PC-3 (cell line): ENCODE measurements around the gene NUAK1. TPM values are rescaled to one million over a fixed set of nuclear protein-coding genes. Genes with fewer than 3 reads are reported as not detected.
A peak's percentile ranks its signal among the peaks of the same experiment; 100 is the strongest.

Experiments used
- ATAC-seq: fragments of 200-7000 bp; cut with Tn5 transposase; 2 replicates; pipeline ENCODE4 v1.9.1; 2020; ENCODE audit warnings: mild to moderate bottlenecking, moderate library complexity
- BruUV-seq: library from RNA; stranded (reverse); fragments of 400-500 nt; replicated peaks from 2 replicates; lab custom pipeline; 2021; lab: Mats Ljungman, UMichigan
- CTCF ChIA-PET: fragments of 300-600 bp; sonication (Branson Sonifier 250); formaldehyde crosslinking; loops from one replicate; lab custom pipeline; 2022; ENCODE audit warnings: antibody characterized with exemption; lab: Charles Lee
- POLR2A ChIA-PET: fragments of 300-600 bp; sonication (Branson Sonifier 250); formaldehyde crosslinking; loops from one replicate; lab custom pipeline; 2022; ENCODE audit warnings: antibody characterized with exemption; ENCODE audit not compliant: unreplicated experiment; lab: Charles Lee
- DNase-seq: peaks from one replicate; pipeline ENCODE4 v3.0.0-alpha.2; 2015
- H2AFZ ChIP-seq: fragments of 300-600 bp; sonication (generic); 2 replicates; pipeline ENCODE4 v1.6.0; 2016; ENCODE audit warnings: antibody characterized with exemption, low read length
- H3F3A ChIP-seq: fragments of 300-600 bp; sonication (generic); one replicate; pipeline ENCODE4 v1.6.0; 2017; ENCODE audit warnings: antibody characterized with exemption, low read length, control low read depth, mild to moderate bottlenecking; ENCODE audit not compliant: unreplicated experiment
- H3K27ac ChIP-seq: fragments of 300-600 bp; sonication (generic); 2 replicates; pipeline ENCODE4 v1.5.1; 2016; ENCODE audit warnings: mild to moderate bottlenecking, low read length
- H3K27me3 ChIP-seq: fragments of 300-600 bp; sonication (generic); 2 replicates; pipeline ENCODE4 v1.6.1; 2016; ENCODE audit warnings: low read length, mixed read lengths
- H3K36me3 ChIP-seq: fragments of 300-600 bp; sonication (generic); 2 replicates; pipeline ENCODE4 v1.6.1; 2016; ENCODE audit warnings: low read depth, mixed run types, low read length, mixed read lengths
- H3K4me1 ChIP-seq: fragments of 300-600 bp; sonication (generic); 2 replicates; pipeline ENCODE4 v1.5.1; 2016; ENCODE audit warnings: low read length; ENCODE audit not compliant: insufficient read depth
- H3K4me2 ChIP-seq: fragments of 300-600 bp; sonication (generic); 2 replicates; pipeline ENCODE4 v1.6.0; 2016; ENCODE audit warnings: low read length
- H3K4me3 ChIP-seq: fragments of 300-600 bp; sonication (generic); 2 replicates; pipeline ENCODE4 v1.5.1; 2016; ENCODE audit warnings: mild to moderate bottlenecking, low read length, mixed read lengths
- H3K79me2 ChIP-seq: fragments of 300-600 bp; sonication (generic); 2 replicates; pipeline ENCODE4 v1.6.1; 2017; ENCODE audit warnings: low read length, mixed read lengths
- H3K9ac ChIP-seq: fragments of 300-600 bp; sonication (generic); 2 replicates; pipeline ENCODE4 v1.6.0; 2016; ENCODE audit warnings: mild to moderate bottlenecking, low read length
- H3K9me2 ChIP-seq: fragments of 300-600 bp; sonication (generic); replicated peaks from 2 replicates; pipeline ENCODE4 v1.6.1; 2016; ENCODE audit warnings: mixed run types, low read length, mixed read lengths
- H3K9me3 ChIP-seq: fragments of 300-600 bp; sonication (generic); 2 replicates; pipeline ENCODE4 v1.6.1; 2016; ENCODE audit warnings: low read length, mixed read lengths
- H4K20me1 ChIP-seq: fragments of 300-600 bp; sonication (generic); 2 replicates; pipeline ENCODE4 v1.6.1; 2016; ENCODE audit warnings: low read length, mixed read lengths
- EZH2 ChIP-seq: fragments of 300-600 bp; sonication (generic); IDR thresholded peaks from one replicate; pipeline ENCODE4 v1.6.1; 2017; ENCODE audit warnings: antibody characterized with exemption, mild to moderate bottlenecking, low read length; ENCODE audit not compliant: unreplicated experiment
- EZH2phosphoT487 ChIP-seq: fragments of 300-600 bp; sonication (generic); IDR thresholded peaks from 2 replicates; pipeline ENCODE4 v1.6.1; 2018; ENCODE audit warnings: mild to moderate bottlenecking, antibody characterized with exemption, low read length, borderline replicate concordance
- intact Hi-C: fragments of 100-400 bp; cut with micrococcal nuclease; formaldehyde crosslinking; loops from 2 replicates; pipeline ENCODE4 v1.9.0; 2023
- total RNA-seq: library from RNA; depleted of rRNA; stranded (reverse); fragments of >200 nt; gene quantifications from 2 replicates; pipeline ENCODE4 v1.2.3, GENCODE V29; 2014
- TF ChIP-seq, protein P1 (sequence below): fragments of 300-600 bp; sonication (generic); conservative IDR thresholded peaks from 2 replicates; pipeline ENCODE4 v1.5.1; 2017; ENCODE audit warnings: antibody characterized with exemption, low read depth, mild to moderate bottlenecking, low read length

NUAK1 gene
- total RNA-seq, 1 experiment from 2014 or later = 9.8 TPM

DNA sequence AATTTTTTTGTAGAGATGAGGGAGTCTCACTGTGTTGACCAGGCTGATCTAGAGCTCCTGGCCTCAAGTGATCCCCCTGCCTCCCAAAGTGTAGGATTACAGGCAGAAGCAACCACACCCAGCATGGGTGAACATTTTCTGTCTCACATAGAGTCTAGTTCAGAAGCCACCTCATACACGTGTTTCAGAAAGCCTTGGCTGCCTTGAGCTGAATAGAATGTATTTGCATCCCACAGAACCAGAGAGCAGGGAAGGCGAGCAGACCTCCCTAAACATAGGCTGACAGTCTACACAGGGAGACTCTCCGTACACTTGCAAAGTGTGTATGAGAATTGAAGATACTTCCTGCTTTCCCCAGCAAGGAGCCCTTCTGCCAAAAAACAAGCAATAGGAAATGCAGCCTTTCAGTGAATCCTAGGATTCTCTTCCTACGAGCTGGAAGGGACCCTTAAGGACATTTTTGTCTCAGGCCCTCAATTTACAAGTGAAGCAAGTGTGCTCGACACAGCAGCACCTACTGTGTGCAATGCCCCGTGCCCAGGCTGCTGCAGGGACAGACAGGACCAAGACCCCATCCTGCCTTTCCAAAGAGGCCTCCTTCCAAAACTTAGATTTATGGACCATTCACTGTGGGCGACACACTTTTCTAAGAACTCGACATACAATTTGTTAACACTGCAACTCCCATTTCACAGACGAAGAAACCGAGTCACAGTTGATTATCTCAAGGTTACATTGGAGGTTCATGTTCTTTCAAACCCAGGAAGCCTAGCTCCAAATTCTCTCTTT is 11.2 kb downstream of the NUAK1 start:
- Histone ChIP-seq H4K20me1 (no peaks in the 10 kb centered on the region), H3K9ac (peak overlapping the region; percentile 1; the same call in 1 of the 2 replicates), H3K4me1 (peaks cover 43% of the 10 kb centered on the region), H3K36me3 (no peaks in the 10 kb centered on the region), H3F3A (peaks cover 9% of the 10 kb centered on the region), H3K9me3 (no peaks in the 10 kb centered on the region), H3K79me2 (peaks cover 62% of the 10 kb centered on the region), H3K27me3 (no peaks in the 10 kb centered on the region), H3K27ac (peak overlapping the region; percentile 80), H3K4me3 (no peak overlapping the region), H2AFZ (no peak overlapping the region), H3K4me2 (peak overlapping the region; percentile 54), H3K9me2 (no peaks in the 10 kb centered on the region)
- POLR2A ChIA-PET = no interaction called here
- ATAC-seq (peak; percentile 10; the same call in 1 of the 2 replicates), DNase-seq (peak; percentile 33)
- BruUV-seq = no TSS peak
- intact Hi-C loops = loop anchor here (2.0 kb wide), 1 partner anchor 97 kb away; no protein-coding TSS in a partner anchor
- CTCF ChIA-PET = interaction anchor here (0.6 kb wide), 1 partner anchor 735 kb away, joined by 4 read pairs; no protein-coding TSS in a partner anchor
- no peak for TF ChIP-seq EZH2phosphoT487
- TF ChIP-seq EZH2 = no peak
- TF ChIP-seq, protein P1, sequence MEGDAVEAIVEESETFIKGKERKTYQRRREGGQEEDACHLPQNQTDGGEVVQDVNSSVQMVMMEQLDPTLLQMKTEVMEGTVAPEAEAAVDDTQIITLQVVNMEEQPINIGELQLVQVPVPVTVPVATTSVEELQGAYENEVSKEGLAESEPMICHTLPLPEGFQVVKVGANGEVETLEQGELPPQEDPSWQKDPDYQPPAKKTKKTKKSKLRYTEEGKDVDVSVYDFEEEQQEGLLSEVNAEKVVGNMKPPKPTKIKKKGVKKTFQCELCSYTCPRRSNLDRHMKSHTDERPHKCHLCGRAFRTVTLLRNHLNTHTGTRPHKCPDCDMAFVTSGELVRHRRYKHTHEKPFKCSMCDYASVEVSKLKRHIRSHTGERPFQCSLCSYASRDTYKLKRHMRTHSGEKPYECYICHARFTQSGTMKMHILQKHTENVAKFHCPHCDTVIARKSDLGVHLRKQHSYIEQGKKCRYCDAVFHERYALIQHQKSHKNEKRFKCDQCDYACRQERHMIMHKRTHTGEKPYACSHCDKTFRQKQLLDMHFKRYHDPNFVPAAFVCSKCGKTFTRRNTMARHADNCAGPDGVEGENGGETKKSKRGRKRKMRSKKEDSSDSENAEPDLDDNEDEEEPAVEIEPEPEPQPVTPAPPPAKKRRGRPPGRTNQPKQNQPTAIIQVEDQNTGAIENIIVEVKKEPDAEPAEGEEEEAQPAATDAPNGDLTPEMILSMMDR = no peak

GRCh38 chr12:106126441-106127337 is 12.1 kb downstream of the NUAK1 start:
- Histone ChIP-seq H3K9me2 (no peaks in the 10 kb centered on the region), H3K79me2 (peaks cover 57% of the 10 kb centered on the region), H3K4me3 (no peak overlapping the region), H3K9ac (peak overlapping the region; percentile 1; the same call in 1 of the 2 replicates), H3K4me2 (peak overlapping the region; percentile 54), H2AFZ (no peak overlapping the region), H3K4me1 (peaks cover 38% of the 10 kb centered on the region), H3K36me3 (no peaks in the 10 kb centered on the region), H3K27me3 (no peaks in the 10 kb centered on the region), H3K9me3 (no peaks in the 10 kb centered on the region), H3F3A (peaks cover 9% of the 10 kb centered on the region), H3K27ac (peak overlapping the region; percentile 80), H4K20me1 (no peaks in the 10 kb centered on the region)
- BruUV-seq = no TSS peak
- ATAC-seq (peak; percentile 96), DNase-seq (peak; percentile 98)
- CTCF ChIA-PET = interaction anchor here (0.6 to 0.7 kb wide), 2 partner anchors 10 to 26 kb away, joined by 3 to 4 read pairs; no protein-coding TSS in a partner anchor
- intact Hi-C loops = loop anchor here (1.0 to 2.0 kb wide), 2 partner anchors 32 to 96 kb away; no protein-coding TSS in a partner anchor
- POLR2A ChIA-PET = interaction anchor here (0.6 kb wide), 2 partner anchors 48 to 453 kb away, joined by 3 to 13 read pairs; no protein-coding TSS in a partner anchor
- TF ChIP-seq, protein P1 = no peak
- TF ChIP-seq EZH2phosphoT487 = no peak
- no peak for TF ChIP-seq EZH2
